Stimulated activated CD4-positive, alpha-beta T cell treated with anti-CD3 and anti-CD28 coated beads, Interleukin-15, amount 100 ng/mL, for 1 hour (primary cell): ENCODE measurements around the gene USP46.

Source experiments
- DNase-seq, 2 donors: peaks; one replicate each; pipeline ENCODE4 v3.0.0-alpha.2; 2020; ENCODE audit warnings: low read depth in 1 of 2, low spot score in 1 of 2

The USP46 gene

GRCh38 chr4:52657618-52658501, 1.2 kb downstream of the USP46 start:
- DNase-seq: no peak

- no peak for DNase-seq
These were observed 1.8 kb downstream of the USP46 start for GRCh38 chr4:52657292-52657617.

GRCh38 chr4:52655506-52655905, 3.6 kb downstream of the USP46 start:
- DNase-seq: no peak

- no peak for DNase-seq
These were observed 7.0 kb downstream of the USP46 start for GRCh38 chr4:52651996-52652672.

- no peak for DNase-seq
These were observed 10.3 kb downstream of the USP46 start for GRCh38 chr4:52648836-52649235.

GRCh38 chr4:52646741-52647140, 12.4 kb downstream of the USP46 start:
- DNase-seq: no peak

- no peak for DNase-seq
These were observed 13.0 kb downstream of the USP46 start for GRCh38 chr4:52646096-52646495.

- DNase-seq: no peak
These were observed 13.8 kb downstream of the USP46 start for GRCh38 chr4:52645300-52645699.

GRCh38 chr4:52643785-52644244, 15.3 kb downstream of the USP46 start:
- DNase-seq: no peak

GRCh38 chr4:52643190-52643589, 15.9 kb downstream of the USP46 start:
- no peak for DNase-seq

GRCh38 chr4:52641854-52642563, 17.1 kb downstream of the USP46 start:
- no peak for DNase-seq

GRCh38 chr4:52640808-52641565, 18.1 kb downstream of the USP46 start:
- no peak for DNase-seq

- no peak for DNase-seq
These were observed 20.4 kb downstream of the USP46 start for GRCh38 chr4:52638717-52639116.

- no peak for DNase-seq
These were observed 22.0 kb downstream of the USP46 start for GRCh38 chr4:52637116-52637515.

- no peak for DNase-seq
These were observed 23.5 kb downstream of the USP46 start for GRCh38 chr4:52635560-52635959.

- no peak for DNase-seq
These were observed 24.0 kb downstream of the USP46 start for GRCh38 chr4:52635130-52635529.

GRCh38 chr4:52633846-52634245, 25.3 kb downstream of the USP46 start:
- DNase-seq: no peak

GRCh38 chr4:52628974-52629373, 30.1 kb downstream of the USP46 start:
- DNase-seq: no peak

- DNase-seq: no peak
These were observed 30.6 kb downstream of the USP46 start for GRCh38 chr4:52628543-52628942.

GRCh38 chr4:52627876-52628275, 31.2 kb downstream of the USP46 start:
- DNase-seq: no peak

- DNase-seq: no peak
These were observed 33.9 kb downstream of the USP46 start for GRCh38 chr4:52625216-52625615.
